Cardiac fibroblast (primary cell): ENCODE data around the gene ZNHIT1.
"Not testable (repeated sequence)": the region's sequence is repeated elsewhere in the genome, so short reads cannot be mapped to it uniquely, and the experiment has no call there.

Experiments used
- DNase-seq, 2 donors: peaks; one replicate each; pipeline versions ENCODE4 v3.0.0 to v3.0.0-alpha.2; 2010; ENCODE audit warnings: low read depth in 2 of 2
- H3K4me3 ChIP-seq, 2 donors: replicated peaks in 1 of 2; 1 replicate in 1 of 2; 2 replicates in 1 of 2; pipeline ENCODE4 v1.5.1; 2011; ENCODE audit warnings: low read depth in 2 of 2, low read length in 2 of 2, mild to moderate bottlenecking in 2 of 2, moderate library complexity in 1 of 2
- TF ChIP-seq, protein P1 (sequence below): IDR thresholded peaks from one replicate; pipeline ENCODE4 v1.5.1; 2011; ENCODE audit warnings: low read depth, mild to moderate bottlenecking, low read length, inconsistent platforms

Gene ZNHIT1

GRCh38 chr7:101186844-101187428 lies 31.0 kb upstream of the ZNHIT1 start:
- no peak for DNase-seq
- TF ChIP-seq, protein P1, sequence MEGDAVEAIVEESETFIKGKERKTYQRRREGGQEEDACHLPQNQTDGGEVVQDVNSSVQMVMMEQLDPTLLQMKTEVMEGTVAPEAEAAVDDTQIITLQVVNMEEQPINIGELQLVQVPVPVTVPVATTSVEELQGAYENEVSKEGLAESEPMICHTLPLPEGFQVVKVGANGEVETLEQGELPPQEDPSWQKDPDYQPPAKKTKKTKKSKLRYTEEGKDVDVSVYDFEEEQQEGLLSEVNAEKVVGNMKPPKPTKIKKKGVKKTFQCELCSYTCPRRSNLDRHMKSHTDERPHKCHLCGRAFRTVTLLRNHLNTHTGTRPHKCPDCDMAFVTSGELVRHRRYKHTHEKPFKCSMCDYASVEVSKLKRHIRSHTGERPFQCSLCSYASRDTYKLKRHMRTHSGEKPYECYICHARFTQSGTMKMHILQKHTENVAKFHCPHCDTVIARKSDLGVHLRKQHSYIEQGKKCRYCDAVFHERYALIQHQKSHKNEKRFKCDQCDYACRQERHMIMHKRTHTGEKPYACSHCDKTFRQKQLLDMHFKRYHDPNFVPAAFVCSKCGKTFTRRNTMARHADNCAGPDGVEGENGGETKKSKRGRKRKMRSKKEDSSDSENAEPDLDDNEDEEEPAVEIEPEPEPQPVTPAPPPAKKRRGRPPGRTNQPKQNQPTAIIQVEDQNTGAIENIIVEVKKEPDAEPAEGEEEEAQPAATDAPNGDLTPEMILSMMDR, result no peak
- no peak overlapping the region for H3K4me3 ChIP-seq

GRCh38 chr7:101189109-101189508 lies 28.9 kb upstream of the ZNHIT1 start:
- no peak for DNase-seq
- H3K4me3 ChIP-seq, result no peak overlapping the region
- TF ChIP-seq, protein P1, result no peak

DNA sequence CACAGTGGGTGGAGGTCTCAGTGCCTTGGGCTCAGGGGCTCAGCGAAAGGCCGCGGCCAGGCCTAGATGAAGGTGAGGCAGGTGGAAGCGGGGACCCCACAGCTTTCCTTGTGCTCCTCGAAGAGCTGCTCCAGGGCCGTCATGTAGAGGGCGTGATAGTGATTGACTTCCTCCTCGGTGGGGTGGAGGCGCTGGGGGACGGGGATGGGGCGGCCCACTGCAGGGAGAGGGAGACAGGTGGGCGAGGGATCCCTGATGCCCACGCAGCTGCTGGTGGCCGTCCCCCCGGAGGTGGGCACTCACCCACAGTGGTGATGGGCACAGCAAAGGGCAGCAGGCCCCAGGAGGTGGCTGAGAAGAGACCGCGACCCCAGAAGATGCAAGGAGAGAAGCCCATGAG lies 22.1 kb upstream of the ZNHIT1 start:
- TF ChIP-seq, protein P1, result no peak
- DNase-seq, result no peak
- no peak overlapping the region for H3K4me3 ChIP-seq

- TF ChIP-seq, protein P1, result no peak
- no peak overlapping the region for H3K4me3 ChIP-seq
- DNase-seq, result no peak
Observed at GRCh38 chr7:101197991-101198390, 20.0 kb upstream of the ZNHIT1 start.

- no peak for DNase-seq
- no peak overlapping the region for H3K4me3 ChIP-seq
- TF ChIP-seq, protein P1, result no peak
Observed at GRCh38 chr7:101198476-101198875, 19.5 kb upstream of the ZNHIT1 start.

DNA sequence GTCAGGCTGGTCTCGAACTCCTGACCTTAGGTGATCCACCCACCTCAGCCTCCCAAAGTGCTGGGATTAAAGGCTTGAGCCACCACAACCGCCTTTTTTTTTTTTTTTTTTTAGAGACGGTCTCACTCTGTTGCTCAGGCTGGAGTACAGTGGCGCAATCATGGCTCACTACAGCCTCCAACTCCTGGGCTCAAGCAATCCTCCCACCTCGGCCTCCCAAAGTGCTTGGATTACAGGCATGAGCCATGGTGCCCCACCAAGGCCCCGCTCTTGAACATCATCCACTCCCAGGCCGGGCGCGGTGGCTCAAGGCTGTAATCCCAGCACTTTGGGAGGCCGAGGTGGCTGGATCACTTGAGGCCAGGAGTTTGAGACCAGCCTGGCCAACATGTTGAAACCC lies 18.4 kb upstream of the ZNHIT1 start:
- DNase-seq, H3K4me3 ChIP-seq: not testable (repeated sequence)

DNA sequence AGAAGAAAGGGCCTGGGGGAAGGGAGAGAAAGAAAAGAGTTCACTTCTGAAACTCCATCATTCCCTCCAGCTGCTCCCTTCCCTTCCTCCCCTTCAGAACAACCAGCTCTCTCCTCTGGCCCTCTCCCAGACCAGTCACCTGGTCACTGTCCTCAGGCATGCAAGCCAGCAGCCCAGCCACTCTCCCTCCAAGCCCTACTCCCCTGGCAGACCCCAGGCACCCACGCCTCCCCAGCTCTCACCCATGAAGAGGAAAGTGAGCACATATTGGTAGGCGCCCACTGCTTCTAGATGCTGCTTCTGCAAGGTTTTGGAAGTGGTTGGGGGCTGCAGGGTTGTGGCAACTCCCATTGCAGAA lies 17.5 kb upstream of the ZNHIT1 start:
- H3K4me3 ChIP-seq, result no peak overlapping the region
- DNase-seq, result no peak
- TF ChIP-seq, protein P1, result no peak
